Measurements from ENCODE around the gene ATG4B. TPM values are rescaled to one million over a fixed set of nuclear protein-coding genes. Genes with fewer than 3 reads are reported as not detected.
"Not testable (repeated sequence)": the region's sequence is repeated elsewhere in the genome, so short reads cannot be mapped to it uniquely, and the experiment has no call there.

The ATG4B gene
- total RNA-seq (10 to 100 TPM; 79.0 to 80.2 TPM), polyA plus RNA-seq (56.1 TPM)

GRCh38 chr2:241637018-241637794, at the start of gene ATG4B, which contains the start of gene THAP4:
TSS of gene ATG4B (plus strand) at chr2:241637693. CDS start at chr2:241637715, 22 bp downstream.
TSS of gene THAP4 (minus strand) at chr2:241637158. CDS start at chr2:241637017, 141 bp downstream.
- Histone ChIP-seq H3K4me3 (ENCODE audit: low read length) (peak within 1 kb of the TSS; percentile 91), H3K9me3 (ENCODE audit: low read length) (no peaks in the 10 kb centered on the region), H3K27ac (ENCODE audit: low read depth, low read length) (peak within 1 kb of the TSS; percentile 88), H3K27me3 (ENCODE audit: insufficient read depth, low read length, poor library complexity, severe bottlenecking) (no peaks in the 10 kb centered on the region), H3K36me3 (ENCODE audit: insufficient read depth, low read length) (peaks cover 14% of the 10 kb centered on the region), H3K4me1 (ENCODE audit: insufficient read depth, low read length) (peaks cover 33% of the 10 kb centered on the region)
- DNase-seq: peak; percentile 61 to 84 (median 73)
- peak within 1 kb of the TSS; percentile 87 to 95 (median 90) for H3K4me3 Mint-ChIP-seq
- ChIA-PET CTCF (interaction anchor here (1.7 kb wide), 1 partner anchor 22 kb away, joined by 5 read pairs; no protein-coding TSS in a partner anchor), POLR2A (interaction anchor here (1.6 to 2.4 kb wide), 3 partner anchors 49 to 322 kb away, joined by 7 to 8 read pairs (median 8); partner anchors contain the start of genes DTYMK, HDLBP, ING5 and SEPTIN2)
- H3K9me3 Mint-ChIP-seq: no peaks in the 10 kb centered on the region
- H3K27ac Mint-ChIP-seq: peak within 1 kb of the TSS; percentile 78 to 94 (median 92)
- H3K4me1 Mint-ChIP-seq: peaks cover 42 to 63% (median 59%) of the 10 kb centered on the region in 3 donors
- peaks cover 0 to 30% (median 3%) of the 10 kb centered on the region in 3 donors for H3K36me3 Mint-ChIP-seq
- no peaks in the 10 kb centered on the region for H3K27me3 Mint-ChIP-seq

GRCh38 chr2:241589863-241590262, 47.6 kb upstream of the ATG4B start:
- H3K4me1 Mint-ChIP-seq; H3K4me3 ChIP-seq (ENCODE audit: low read length); POLR2A ChIA-PET; H3K27ac ChIP-seq (ENCODE audit: low read depth, low read length); H3K36me3 ChIP-seq (ENCODE audit: insufficient read depth, low read length); H3K4me1 ChIP-seq (ENCODE audit: insufficient read depth, low read length); H3K27me3 Mint-ChIP-seq; H3K4me3 Mint-ChIP-seq; H3K27ac Mint-ChIP-seq; CTCF ChIA-PET; H3K27me3 ChIP-seq (ENCODE audit: insufficient read depth, low read length, poor library complexity, severe bottlenecking); DNase-seq: not testable (repeated sequence)
- Mint-ChIP-seq H3K36me3 (peaks cover 7 to 51% (median 25%) of the 10 kb centered on the region in 3 donors), H3K9me3 (peaks cover 17 to 30% (median 23%) of the 10 kb centered on the region in 5 donors)
- peaks cover 12% of the 10 kb centered on the region for H3K9me3 ChIP-seq (ENCODE audit: low read length)

- H3K27ac Mint-ChIP-seq; H3K36me3 ChIP-seq (ENCODE audit: insufficient read depth, low read length); H3K4me1 Mint-ChIP-seq; H3K27me3 Mint-ChIP-seq; H3K4me3 ChIP-seq (ENCODE audit: low read length); POLR2A ChIA-PET; H3K4me3 Mint-ChIP-seq; H3K27ac ChIP-seq (ENCODE audit: low read depth, low read length); H3K27me3 ChIP-seq (ENCODE audit: insufficient read depth, low read length, poor library complexity, severe bottlenecking); H3K4me1 ChIP-seq (ENCODE audit: insufficient read depth, low read length); CTCF ChIA-PET; DNase-seq: not testable (repeated sequence)
- peaks cover 0 to 47% (median 21%) of the 10 kb centered on the region in 3 donors for H3K36me3 Mint-ChIP-seq
- peaks cover 12% of the 10 kb centered on the region for H3K9me3 ChIP-seq (ENCODE audit: low read length)
- H3K9me3 Mint-ChIP-seq: peaks cover 17 to 25% (median 17%) of the 10 kb centered on the region in 5 donors
These were observed 46.7 kb upstream of the ATG4B start for GRCh38 chr2:241590496-241591455.

GRCh38 chr2:241592126-241592845, 45.2 kb upstream of the ATG4B start:
- H3K27ac Mint-ChIP-seq: no peak overlapping the region
- CTCF ChIA-PET: no interaction called here

GRCh38 chr2:241593271-241593670, 44.2 kb upstream of the ATG4B start:
- Histone ChIP-seq H3K27me3 (ENCODE audit: insufficient read depth, low read length, poor library complexity, severe bottlenecking) (no peaks in the 10 kb centered on the region), H3K27ac (ENCODE audit: low read depth, low read length) (no peak overlapping the region), H3K9me3 (ENCODE audit: low read length) (no peaks in the 10 kb centered on the region), H3K4me3 (ENCODE audit: low read length) (no peak overlapping the region), H3K36me3 (ENCODE audit: insufficient read depth, low read length) (no peaks in the 10 kb centered on the region), H3K4me1 (ENCODE audit: insufficient read depth, low read length) (no peaks in the 10 kb centered on the region)
- no peak overlapping the region for H3K27ac Mint-ChIP-seq
- no peaks in the 10 kb centered on the region for H3K27me3 Mint-ChIP-seq
- CTCF ChIA-PET: no interaction called here
- H3K36me3 Mint-ChIP-seq: peaks cover 0 to 45% (median 12%) of the 10 kb centered on the region in 3 donors
- POLR2A ChIA-PET: no interaction called here
- no peaks in the 10 kb centered on the region for H3K4me1 Mint-ChIP-seq
- no peak for DNase-seq
- peaks cover 0 to 6% (median 3%) of the 10 kb centered on the region in 5 donors for H3K9me3 Mint-ChIP-seq
- H3K4me3 Mint-ChIP-seq: no peak overlapping the region

More at GRCh38 chr2:241592126-241592845, 45.2 kb upstream of the ATG4B start:
- Mint-ChIP-seq H3K4me3 (no peak overlapping the region), H3K36me3 (peaks cover 0 to 43% (median 12%) of the 10 kb centered on the region in 3 donors), H3K4me1 (no peaks in the 10 kb centered on the region), H3K27me3 (no peaks in the 10 kb centered on the region), H3K9me3 (peaks cover 4 to 13% (median 9%) of the 10 kb centered on the region in 5 donors)
- H3K4me3 ChIP-seq (ENCODE audit: low read length): no peak overlapping the region
- no peaks in the 10 kb centered on the region for H3K4me1 ChIP-seq (ENCODE audit: insufficient read depth, low read length)
- H3K27ac ChIP-seq (ENCODE audit: low read depth, low read length): no peak overlapping the region
- H3K9me3 ChIP-seq (ENCODE audit: low read length): peaks cover 2% of the 10 kb centered on the region
- no peaks in the 10 kb centered on the region for H3K27me3 ChIP-seq (ENCODE audit: insufficient read depth, low read length, poor library complexity, severe bottlenecking)
- no peaks in the 10 kb centered on the region for H3K36me3 ChIP-seq (ENCODE audit: insufficient read depth, low read length)
- DNase-seq: no peak
- POLR2A ChIA-PET: no interaction called here

GRCh38 chr2:241595600-241596140, 41.8 kb upstream of the ATG4B start:
- H3K36me3 ChIP-seq (ENCODE audit: insufficient read depth, low read length): no peaks in the 10 kb centered on the region
- no peaks in the 10 kb centered on the region for H3K4me1 Mint-ChIP-seq
- no peaks in the 10 kb centered on the region for H3K9me3 Mint-ChIP-seq
- no peak overlapping the region for H3K4me3 Mint-ChIP-seq
- H3K4me1 ChIP-seq (ENCODE audit: insufficient read depth, low read length): no peaks in the 10 kb centered on the region
- H3K36me3 Mint-ChIP-seq: peaks cover 0 to 56% (median 16%) of the 10 kb centered on the region in 3 donors
- POLR2A ChIA-PET: no interaction called here
- DNase-seq: no peak
- no peaks in the 10 kb centered on the region for H3K27me3 ChIP-seq (ENCODE audit: insufficient read depth, low read length, poor library complexity, severe bottlenecking)
- no peak overlapping the region for H3K27ac ChIP-seq (ENCODE audit: low read depth, low read length)
- no peaks in the 10 kb centered on the region for H3K9me3 ChIP-seq (ENCODE audit: low read length)
- no peaks in the 10 kb centered on the region for H3K27me3 Mint-ChIP-seq
- H3K4me3 ChIP-seq (ENCODE audit: low read length): no peak overlapping the region
- peak overlapping the region in 2 of 8 donors; percentile 58 to 64 for H3K27ac Mint-ChIP-seq
- CTCF ChIA-PET: interaction anchor here (0.7 to 1.0 kb wide), 2 partner anchors 22 to 299 kb away, joined by 3 to 4 read pairs; no protein-coding TSS in a partner anchor

- Mint-ChIP-seq H3K9me3 (no peaks in the 10 kb centered on the region), H3K27me3 (no peaks in the 10 kb centered on the region), H3K27ac (peak overlapping the region in 1 of 8 donors; percentile 55), H3K36me3 (peaks cover 4 to 69% (median 20%) of the 10 kb centered on the region in 3 donors), H3K4me3 (no peak overlapping the region), H3K4me1 (no peaks in the 10 kb centered on the region)
- Histone ChIP-seq H3K27ac (ENCODE audit: low read depth, low read length) (no peak overlapping the region), H3K4me3 (ENCODE audit: low read length) (no peak overlapping the region), H3K36me3 (ENCODE audit: insufficient read depth, low read length) (peaks cover 7% of the 10 kb centered on the region), H3K27me3 (ENCODE audit: insufficient read depth, low read length, poor library complexity, severe bottlenecking) (no peaks in the 10 kb centered on the region), H3K9me3 (ENCODE audit: low read length) (no peaks in the 10 kb centered on the region), H3K4me1 (ENCODE audit: insufficient read depth, low read length) (no peaks in the 10 kb centered on the region)
- DNase-seq: no peak
- ChIA-PET POLR2A (no interaction called here), CTCF (interaction anchor here (1.2 to 1.5 kb wide), 2 partner anchors 9 to 25 kb away, joined by 3 to 4 read pairs; no protein-coding TSS in a partner anchor)
These were observed 39.9 kb upstream of the ATG4B start for GRCh38 chr2:241597561-241597960.

All from CD8-positive, alpha-beta memory T cell (primary cell).